HCT116 (cell line): ENCODE results near the gene SYNDIG1. TPM values are rescaled to one million over a fixed set of nuclear protein-coding genes. Genes with fewer than 3 reads are reported as not detected.

Experiments used
- ATAC-seq: fragments of 200-7000 bp; cut with Tn5 transposase; 2 replicates; pipeline ENCODE4 v1.9.1; 2020; ENCODE audit warnings: mild to moderate bottlenecking, moderate library complexity
- BruUV-seq: library from RNA; stranded (reverse); fragments of 400-500 nt; replicated peaks from 2 replicates; lab custom pipeline; 2021; lab: Mats Ljungman, UMichigan
- CTCF ChIA-PET: fragments of 300-600 bp; sonication (Branson Sonifier 250); formaldehyde crosslinking; loops from one replicate; lab custom pipeline; 2021; ENCODE audit warnings: antibody characterized with exemption; lab: Charles Lee
- POLR2A ChIA-PET: fragments of 300-600, 350-600 bp; sonication (Branson Sonifier 250); formaldehyde crosslinking; loops from one replicate; lab custom pipeline; 2021; ENCODE audit warnings: antibody characterized with exemption; lab: Charles Lee
- RAD21 ChIA-PET, 2 experiments: fragments of 300-600 bp; sonication (Branson Sonifier 250); formaldehyde crosslinking; loops; one replicate each; lab custom pipeline; 2023; ENCODE audit warnings: low total read pairs in 2 of 2; ENCODE audit not compliant: uncharacterized antibody in 2 of 2, unreplicated experiment in 2 of 2, low non-redundant PET in 1 of 2; lab: Charles Lee
- DNase-seq: peaks from one replicate; pipeline ENCODE4 v3.0.0-alpha.2; 2010; ENCODE audit warnings: low read depth, low spot score
- H2AFZ ChIP-seq: fragments of 200-600 bp; shearing (Covaris generic), sonication (generic); 2 replicates; pipeline ENCODE4 v1.6.1; 2017; ENCODE audit warnings: low read depth, mixed run types, mixed read lengths, antibody characterized with exemption, low read length; ENCODE audit not compliant: poor library complexity, severe bottlenecking
- H3K27ac ChIP-seq: 2 replicates; pipeline ENCODE4 v1.5.1; 2012; ENCODE audit warnings: low read depth, low read length
- H3K27me3 ChIP-seq: fragments of 200-600 bp; sonication (generic); 2 replicates; pipeline ENCODE4 v1.6.1; 2016; ENCODE audit warnings: mixed run types, low read length, mixed read lengths; ENCODE audit not compliant: insufficient read depth
- H3K36me3 ChIP-seq, 2 experiments: fragments of 200-500 bp in 1 of 2; fragments of 200-600 bp in 1 of 2; sonication (Bioruptor generic) in 1 of 2; sonication (generic) in 1 of 2; 2 replicates each; pipeline versions ENCODE4 v1.5.1 to v1.6.1; 2014 to 2016; ENCODE audit warnings: low read length in 2 of 2, inconsistent platforms in 1 of 2, mixed read lengths in 1 of 2, mixed run types in 1 of 2; ENCODE audit not compliant: insufficient read depth in 2 of 2, control insufficient read depth in 1 of 2
- H3K4me1 ChIP-seq, 2 experiments: fragments of 200-600 bp in 1 of 2; sonication (generic) in 1 of 2; 2 replicates each; pipeline versions ENCODE4 v1.5.1 to v1.6.1; 2012 to 2017; ENCODE audit warnings: low read length in 2 of 2, inconsistent platforms in 1 of 2, mild to moderate bottlenecking in 1 of 2, mixed read lengths in 1 of 2, mixed run types in 1 of 2, moderate library complexity in 1 of 2; ENCODE audit not compliant: insufficient read depth in 2 of 2, control insufficient read depth in 1 of 2
- H3K4me2 ChIP-seq: fragments of 200-600 bp; sonication (generic); 2 replicates; pipeline ENCODE4 v1.6.1; 2017; ENCODE audit warnings: mixed run types, low read length, mixed read lengths
- H3K4me3 ChIP-seq, 2 experiments: fragments of 200-600 bp in 1 of 2; sonication (generic) in 1 of 2; replicated peaks in 1 of 2; 2 replicates each; pipeline ENCODE4 v1.5.1; 2011 to 2016; ENCODE audit warnings: low read length in 2 of 2, control low read depth in 1 of 2, low read depth in 1 of 2, mild to moderate bottlenecking in 1 of 2, mixed read lengths in 1 of 2, mixed run types in 1 of 2
- H3K79me2 ChIP-seq: fragments of 200-600 bp; sonication (generic); 2 replicates; pipeline ENCODE4 v1.6.1; 2017; ENCODE audit warnings: mild to moderate bottlenecking, mixed run types, low read length, moderate library complexity, mixed read lengths; ENCODE audit not compliant: insufficient read depth
- H3K9ac ChIP-seq: fragments of 200-600 bp; sonication (generic); 2 replicates; pipeline ENCODE4 v1.6.1; 2016; ENCODE audit warnings: low read length, mixed read lengths
- H3K9me2 ChIP-seq: fragments of 200-600 bp; sonication (generic), shearing (Covaris generic); 2 replicates; pipeline ENCODE4 v1.6.1; 2017; ENCODE audit warnings: mixed run types, mild to moderate bottlenecking, moderate library complexity; ENCODE audit not compliant: insufficient read depth
- H3K9me3 ChIP-seq, 2 experiments: fragments of 200-500 bp in 1 of 2; fragments of 200-600 bp in 1 of 2; sonication (Bioruptor generic) in 1 of 2; sonication (generic) in 1 of 2; 2 replicates each; pipeline ENCODE4 v1.6.1; 2014 to 2017; ENCODE audit warnings: low read length in 2 of 2, mixed read lengths in 2 of 2, inconsistent platforms in 1 of 2, low read depth in 1 of 2, mild to moderate bottlenecking in 1 of 2, mixed run types in 1 of 2, moderate library complexity in 1 of 2; ENCODE audit not compliant: control insufficient read depth in 1 of 2, insufficient read depth in 1 of 2
- H4K20me1 ChIP-seq: fragments of 200-600 bp; sonication (generic), shearing (Covaris generic); 2 replicates; pipeline ENCODE4 v1.6.1; 2017; ENCODE audit warnings: mixed run types, mild to moderate bottlenecking, moderate library complexity; ENCODE audit not compliant: insufficient read depth
- CBX3 ChIP-seq: IDR thresholded peaks from 2 replicates; pipeline ENCODE4 v1.6.1; 2012; ENCODE audit warnings: low read depth
- EZH2phosphoT487 ChIP-seq: fragments of 200-600 bp; IDR thresholded peaks from 2 replicates; pipeline ENCODE4 v1.6.1; 2018; ENCODE audit warnings: antibody characterized with exemption, borderline replicate concordance
- FOSL1 ChIP-seq: IDR thresholded peaks from 2 replicates; pipeline ENCODE4 v1.6.1; 2012; ENCODE audit warnings: low read depth
- RAD21 ChIP-seq: IDR thresholded peaks from 2 replicates; pipeline ENCODE4 v1.6.1; 2012; ENCODE audit warnings: low read depth, mild to moderate bottlenecking
- SIN3A ChIP-seq: IDR thresholded peaks from 2 replicates; pipeline ENCODE4 v1.6.1; 2012; ENCODE audit warnings: low read depth
- YY1 ChIP-seq: IDR thresholded peaks from 2 replicates; pipeline ENCODE4 v1.6.1; 2011; ENCODE audit warnings: low read length, low read depth, moderate library complexity, mild to moderate bottlenecking; ENCODE audit not compliant: insufficient replicate concordance; ENCODE audit errors: extremely low read depth
- ZNF274 ChIP-seq: fragments of 200-500 bp; sonication (Bioruptor generic); IDR thresholded peaks from 2 replicates; pipeline ENCODE4 v1.6.1; 2014; ENCODE audit warnings: mild to moderate bottlenecking, low read depth, low read length, inconsistent platforms
- intact Hi-C: fragments of 100-400 bp; cut with micrococcal nuclease; formaldehyde crosslinking; loops from 2 replicates; pipeline ENCODE4 v1.10.0; 2022
- total RNA-seq: library from RNA; stranded (reverse); gene quantifications from one replicate; pipeline ENCODE4 v1.2.1, GENCODE V29; 2021; ENCODE audit not compliant: unreplicated experiment
- TF ChIP-seq, protein P1 (sequence below): IDR thresholded peaks from 2 replicates; pipeline ENCODE4 v1.6.1; 2012; ENCODE audit warnings: low read depth

SYNDIG1 gene
- total RNA-seq, 1 experiment from 2014 or later, result not detected

DNA sequence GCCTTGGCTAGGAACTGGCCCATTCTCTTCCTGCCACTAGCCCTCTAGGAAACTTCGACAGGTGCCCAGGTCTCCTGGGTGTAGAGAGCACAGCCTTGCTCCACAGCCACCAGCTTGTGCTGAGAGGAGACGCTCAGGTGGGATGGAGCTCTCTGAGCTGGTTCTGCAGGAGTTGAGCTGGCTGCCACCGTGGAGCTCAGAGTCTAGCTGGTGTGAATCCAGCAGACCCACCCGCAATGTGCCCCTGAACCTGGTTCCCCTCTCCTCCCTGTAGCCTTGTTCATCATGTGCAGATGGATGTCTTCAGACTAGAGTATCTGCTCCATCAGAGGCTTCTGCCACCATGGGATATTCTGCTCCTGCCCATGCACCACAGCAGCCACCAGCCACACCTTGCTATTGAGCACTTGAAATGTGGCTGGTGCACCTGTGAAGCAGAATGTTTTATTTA is 222.5 kb downstream of the SYNDIG1 start (continued):
- TF ChIP-seq, protein P1, sequence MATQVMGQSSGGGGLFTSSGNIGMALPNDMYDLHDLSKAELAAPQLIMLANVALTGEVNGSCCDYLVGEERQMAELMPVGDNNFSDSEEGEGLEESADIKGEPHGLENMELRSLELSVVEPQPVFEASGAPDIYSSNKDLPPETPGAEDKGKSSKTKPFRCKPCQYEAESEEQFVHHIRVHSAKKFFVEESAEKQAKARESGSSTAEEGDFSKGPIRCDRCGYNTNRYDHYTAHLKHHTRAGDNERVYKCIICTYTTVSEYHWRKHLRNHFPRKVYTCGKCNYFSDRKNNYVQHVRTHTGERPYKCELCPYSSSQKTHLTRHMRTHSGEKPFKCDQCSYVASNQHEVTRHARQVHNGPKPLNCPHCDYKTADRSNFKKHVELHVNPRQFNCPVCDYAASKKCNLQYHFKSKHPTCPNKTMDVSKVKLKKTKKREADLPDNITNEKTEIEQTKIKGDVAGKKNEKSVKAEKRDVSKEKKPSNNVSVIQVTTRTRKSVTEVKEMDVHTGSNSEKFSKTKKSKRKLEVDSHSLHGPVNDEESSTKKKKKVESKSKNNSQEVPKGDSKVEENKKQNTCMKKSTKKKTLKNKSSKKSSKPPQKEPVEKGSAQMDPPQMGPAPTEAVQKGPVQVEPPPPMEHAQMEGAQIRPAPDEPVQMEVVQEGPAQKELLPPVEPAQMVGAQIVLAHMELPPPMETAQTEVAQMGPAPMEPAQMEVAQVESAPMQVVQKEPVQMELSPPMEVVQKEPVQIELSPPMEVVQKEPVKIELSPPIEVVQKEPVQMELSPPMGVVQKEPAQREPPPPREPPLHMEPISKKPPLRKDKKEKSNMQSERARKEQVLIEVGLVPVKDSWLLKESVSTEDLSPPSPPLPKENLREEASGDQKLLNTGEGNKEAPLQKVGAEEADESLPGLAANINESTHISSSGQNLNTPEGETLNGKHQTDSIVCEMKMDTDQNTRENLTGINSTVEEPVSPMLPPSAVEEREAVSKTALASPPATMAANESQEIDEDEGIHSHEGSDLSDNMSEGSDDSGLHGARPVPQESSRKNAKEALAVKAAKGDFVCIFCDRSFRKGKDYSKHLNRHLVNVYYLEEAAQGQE, result no peak
- no peak for TF ChIP-seq EZH2phosphoT487
- no peak for TF ChIP-seq CBX3
- no peak for TF ChIP-seq RAD21
- TF ChIP-seq SIN3A, result no peak
- no peak for TF ChIP-seq FOSL1
- no peak for TF ChIP-seq YY1

- ATAC-seq (no peak), DNase-seq (no peak)
- ChIA-PET RAD21 (no interaction called here), POLR2A (no interaction called here), CTCF (no interaction called here)
- no peak overlapping the region for H3K27ac ChIP-seq
- H4K20me1 ChIP-seq, result no peaks in the 10 kb centered on the region
- no peaks in the 10 kb centered on the region for H3K4me1 ChIP-seq
- H3K4me3 ChIP-seq, result no peak overlapping the region
- intact Hi-C loops, result no loop called here
- H2AFZ ChIP-seq, result no peak overlapping the region
- H3K27me3 ChIP-seq, result peaks cover 22% of the 10 kb centered on the region
- TF ChIP-seq ZNF274, result no peak
- no peak overlapping the region for H3K9ac ChIP-seq
- no peak overlapping the region for H3K4me2 ChIP-seq
- no peaks in the 10 kb centered on the region for H3K9me2 ChIP-seq
- H3K9me3 ChIP-seq, result peaks cover 0 to 5% of the 10 kb centered on the region in 2 experiments; a peak in 2 of 4 replicates
- H3K36me3 ChIP-seq, result no peaks in the 10 kb centered on the region
- BruUV-seq, result no TSS peak
- H3K79me2 ChIP-seq, result no peaks in the 10 kb centered on the region
Observed at GRCh38 chr20:24692446-24693200, 223.2 kb downstream of the SYNDIG1 start.
